Right atrium auricular region (tissue), 2 donors: ENCODE measurements around the gene BCAR3. TPM values are rescaled to one million over a fixed set of nuclear protein-coding genes. Genes with fewer than 3 reads are reported as not detected.
"Not testable (repeated sequence)": the region's sequence is repeated elsewhere in the genome, so short reads cannot be mapped to it uniquely, and the experiment has no call there.

Experiments
- DNase-seq: peaks from one replicate; pipeline ENCODE4 v3.0.0-alpha.2; 2019; ENCODE audit warnings: low spot score
- H3K27ac ChIP-seq, 2 donors: fragments of 200-600 bp; sonication (generic); 1 replicate in 1 of 2; 2 replicates in 1 of 2; pipeline ENCODE4 v1.5.1; 2016 to 2019
- H3K27me3 ChIP-seq, 2 donors: fragments of 200-600 bp; sonication (generic); one replicate each; pipeline versions ENCODE4 v1.5.1 to v1.6.0; 2017 to 2019
- H3K36me3 ChIP-seq: fragments of 200-600 bp; sonication (generic); one replicate; pipeline ENCODE4 v1.5.1; 2016
- H3K4me1 ChIP-seq, 2 donors: fragments of 200-600 bp; sonication (generic); one replicate each; pipeline versions ENCODE4 v1.5.1 to v1.6.0; 2017 to 2019
- H3K4me3 ChIP-seq, 2 donors: fragments of 200-600 bp; sonication (generic); 1 replicate in 1 of 2; 2 replicates in 1 of 2; pipeline ENCODE4 v1.5.1; 2017 to 2019; ENCODE audit warnings: mild to moderate bottlenecking in 1 of 2, moderate library complexity in 1 of 2
- H3K9me3 ChIP-seq, 2 donors: fragments of 200-600 bp; sonication (generic); one replicate each; pipeline ENCODE4 v1.5.1; 2019
- CTCF ChIP-seq, 2 donors: fragments of 200-600 bp; sonication (generic); IDR thresholded peaks; one replicate each; pipeline ENCODE4 v1.5.1; 2019; ENCODE audit warnings: antibody characterized with exemption in 2 of 2
- total RNA-seq, 2 donors: library from RNA; depleted of rRNA; stranded (reverse); fragments of >200 nt; gene quantifications; one replicate each; pipeline ENCODE4 v1.1.0, GENCODE V29; 2016

Gene BCAR3
- total RNA-seq, 2 donors from 2014 or later, result 12.7 to 19.3 TPM

DNA sequence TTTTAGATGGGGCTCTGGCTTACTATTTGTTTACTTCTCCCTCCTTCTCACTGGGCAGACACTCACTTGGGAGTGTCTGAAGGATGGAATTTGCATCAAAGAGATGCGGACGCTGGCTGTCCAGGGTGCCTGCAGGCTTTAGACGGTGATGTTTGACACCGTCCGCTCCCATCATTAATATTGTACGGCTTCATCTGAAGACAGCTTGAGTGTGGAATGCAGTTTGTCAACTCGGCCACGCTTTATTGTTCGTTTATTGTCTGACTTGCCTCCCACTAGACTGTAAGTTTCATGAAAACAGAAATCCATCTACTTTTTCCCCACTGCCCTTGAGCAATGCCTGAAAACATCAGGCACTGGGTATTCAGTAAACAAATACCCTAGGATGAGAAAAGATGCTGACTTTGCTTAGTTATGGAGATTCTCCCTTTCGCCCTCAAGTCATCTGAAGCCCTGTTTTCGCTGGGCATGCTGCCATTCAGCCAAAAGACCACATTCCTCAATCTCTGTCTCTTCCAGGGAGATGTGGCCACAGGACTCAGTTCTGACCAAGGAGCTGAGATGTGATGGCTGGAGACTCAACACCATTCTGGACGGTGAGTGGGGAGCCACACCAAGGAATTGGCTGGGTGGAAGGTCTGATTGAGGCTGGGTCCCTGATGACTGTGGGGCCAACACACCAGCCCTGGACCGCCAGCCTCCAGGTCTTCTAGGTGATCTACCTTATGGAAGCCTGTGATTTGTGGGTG lies 87.6 kb downstream of the BCAR3 start:
- H3K4me3 ChIP-seq, result no peak overlapping the region
- no peaks in the 10 kb centered on the region for H3K27me3 ChIP-seq
- no peak overlapping the region for H3K27ac ChIP-seq
- H3K36me3 ChIP-seq, result peaks cover 10% of the 10 kb centered on the region
- no peak for TF ChIP-seq CTCF (IDR thresholded peaks at IDR 0.05)
- H3K4me1 ChIP-seq, result peaks cover 0 to 66% of the 10 kb centered on the region in 2 donors
- no peak for DNase-seq
- no peaks in the 10 kb centered on the region for H3K9me3 ChIP-seq

- no peak overlapping the region for H3K27ac ChIP-seq
- H3K36me3 ChIP-seq, result peaks cover 18% of the 10 kb centered on the region
- no peak overlapping the region for H3K4me3 ChIP-seq
- no peak for TF ChIP-seq CTCF (IDR thresholded peaks at IDR 0.05)
- DNase-seq, result no peak
- peaks cover 0 to 61% of the 10 kb centered on the region in 2 donors for H3K4me1 ChIP-seq
- H3K9me3 ChIP-seq, result no peaks in the 10 kb centered on the region
- no peaks in the 10 kb centered on the region for H3K27me3 ChIP-seq
Observed at GRCh38 chr1:93592551-93592949, 89.1 kb downstream of the BCAR3 start.

DNA sequence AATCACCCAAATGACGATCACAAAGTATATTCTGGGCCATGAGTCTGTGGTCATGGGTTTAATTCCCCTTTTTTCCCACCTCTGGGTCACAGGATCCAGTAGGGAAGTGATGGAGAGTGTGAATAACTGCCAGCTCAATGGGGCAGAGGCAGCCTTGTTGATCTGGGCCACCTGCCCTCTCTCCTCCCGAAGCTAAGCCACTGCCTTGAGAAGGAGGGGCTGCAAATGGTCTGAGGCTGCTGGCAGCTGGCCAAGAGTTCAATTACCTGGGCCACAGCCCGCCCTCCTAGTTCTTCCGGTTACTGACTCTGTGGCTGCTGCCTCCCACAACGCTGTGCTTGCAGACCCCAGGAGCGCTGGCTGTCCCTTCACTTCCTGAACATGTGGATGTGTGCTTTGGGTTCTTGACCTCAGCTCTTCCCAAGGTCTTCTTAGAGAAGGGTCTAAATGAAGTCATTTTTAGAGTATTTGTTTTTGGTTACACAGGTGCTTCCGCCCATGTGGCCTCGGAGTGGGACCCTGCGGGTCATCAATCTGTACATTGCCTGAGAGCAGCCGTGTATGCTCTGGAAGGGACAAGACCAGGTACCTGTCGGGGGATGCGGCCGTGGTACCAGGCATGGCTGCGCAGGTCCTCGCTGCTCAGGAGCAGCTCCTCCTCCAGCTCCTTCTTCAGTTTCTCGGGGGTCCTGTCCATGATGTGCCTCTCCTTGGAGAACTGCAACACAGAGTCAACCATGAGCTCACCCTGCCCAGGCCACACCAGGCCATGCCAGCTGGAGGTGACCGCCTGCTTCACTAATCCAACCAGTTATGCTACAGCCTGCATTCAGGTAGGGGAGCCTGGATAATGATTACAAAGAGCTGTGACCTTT lies 89.7 kb downstream of the BCAR3 start:
- no peak for TF ChIP-seq CTCF (IDR thresholded peaks at IDR 0.05)
- Histone ChIP-seq H3K36me3 (peaks cover 18% of the 10 kb centered on the region), H3K27ac (no peak overlapping the region), H3K4me1 (peaks cover 0 to 56% of the 10 kb centered on the region in 2 donors), H3K27me3 (no peaks in the 10 kb centered on the region), H3K9me3 (no peaks in the 10 kb centered on the region), H3K4me3 (no peak overlapping the region)
- DNase-seq, result no peak

GRCh38 chr1:93591291-93591675 lies 90.4 kb downstream of the BCAR3 start:
- not testable (repeated sequence) for H3K27ac ChIP-seq, H3K9me3 ChIP-seq
- H3K36me3 ChIP-seq, result peaks cover 22% of the 10 kb centered on the region

GRCh38 chr1:93588955-93589354 lies 92.7 kb downstream of the BCAR3 start:
- no peak for TF ChIP-seq CTCF (IDR thresholded peaks at IDR 0.05)
- Histone ChIP-seq H3K27ac (no peak overlapping the region), H3K4me1 (peaks cover 0 to 53% of the 10 kb centered on the region in 2 donors), H3K9me3 (no peaks in the 10 kb centered on the region), H3K4me3 (no peak overlapping the region), H3K36me3 (peaks cover 22% of the 10 kb centered on the region), H3K27me3 (no peaks in the 10 kb centered on the region)
- no peak for DNase-seq

More at GRCh38 chr1:93591291-93591675, 90.4 kb downstream of the BCAR3 start:
- H3K27me3 ChIP-seq, H3K4me3 ChIP-seq, DNase-seq: not testable (repeated sequence)
- H3K4me1 ChIP-seq, result peaks cover 0 to 51% of the 10 kb centered on the region in 2 donors

DNA sequence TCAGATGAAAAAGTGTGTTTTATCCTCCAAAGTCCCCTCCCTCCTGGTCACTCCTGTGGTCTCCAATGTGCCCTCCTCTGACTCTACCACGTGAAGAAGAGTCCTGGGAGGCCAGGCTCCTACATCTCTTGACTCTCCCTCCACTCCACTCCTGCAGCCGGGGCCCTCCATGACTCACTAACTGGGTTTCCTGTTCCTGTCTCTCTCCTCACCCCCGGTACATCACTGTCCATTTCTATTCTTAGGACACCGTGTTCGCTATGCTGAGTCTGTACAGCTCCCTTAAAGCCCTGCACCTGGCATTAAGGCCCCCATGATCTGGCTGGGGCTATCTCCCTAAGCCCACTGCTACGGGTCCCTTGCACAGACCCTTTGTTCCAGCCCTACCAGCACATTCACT lies 93.4 kb downstream of the BCAR3 start:
- Histone ChIP-seq H3K27me3 (no peaks in the 10 kb centered on the region), H3K4me1 (peaks cover 0 to 50% of the 10 kb centered on the region in 2 donors), H3K4me3 (no peak overlapping the region), H3K9me3 (no peaks in the 10 kb centered on the region), H3K36me3 (peaks cover 22% of the 10 kb centered on the region), H3K27ac (no peak overlapping the region)
- TF ChIP-seq CTCF (IDR thresholded peaks at IDR 0.05), result no peak
- no peak for DNase-seq
